IgD-negative memory B cell (primary cell): ENCODE results near the gene MORF4L1. TPM values are rescaled to one million over a fixed set of nuclear protein-coding genes. Genes with fewer than 3 reads are reported as not detected.
A peak's percentile ranks its signal among the peaks of the same experiment; 100 is the strongest.
"Not testable (repeated sequence)": the region's sequence is repeated elsewhere in the genome, so short reads cannot be mapped to it uniquely, and the experiment has no call there.

ENCODE experiments used
- H3K27ac Mint-ChIP-seq, 3 donors: one replicate each; pipeline ENCODE4 v1.8.0; 2020 to 2022; ENCODE audit warnings: mild to moderate bottlenecking in 3 of 3, mixed read lengths in 3 of 3, moderate library complexity in 1 of 3
- H3K27me3 Mint-ChIP-seq: one replicate; pipeline ENCODE4 v1.8.0; 2021; ENCODE audit warnings: mixed read lengths
- H3K36me3 Mint-ChIP-seq: one replicate; pipeline ENCODE4 v1.8.0; 2020; ENCODE audit warnings: mild to moderate bottlenecking, mixed read lengths
- H3K4me1 Mint-ChIP-seq, 3 donors: one replicate each; pipeline ENCODE4 v1.8.0; 2020 to 2022; ENCODE audit warnings: mixed read lengths in 3 of 3, mild to moderate bottlenecking in 1 of 3
- H3K4me3 Mint-ChIP-seq, 4 donors: one replicate each; pipeline ENCODE4 v1.8.0; 2020 to 2022; ENCODE audit warnings: mild to moderate bottlenecking in 4 of 4, mixed read lengths in 4 of 4, moderate library complexity in 3 of 4
- H3K9me3 Mint-ChIP-seq, 3 donors: one replicate each; pipeline ENCODE4 v1.8.0; 2020 to 2021; ENCODE audit warnings: mixed read lengths in 3 of 3, mild to moderate bottlenecking in 1 of 3
- polyA plus RNA-seq: library from polyadenylated mRNA; unstranded; fragments of 300-500 nt; fragmentation: Illumina TruSeq; gene quantifications from one replicate; pipeline ENCODE4 v1.2.3, GENCODE V29; 2021

MORF4L1 gene
- polyA plus RNA-seq, 1 donor from 2014 or later = 218 TPM

DNA sequence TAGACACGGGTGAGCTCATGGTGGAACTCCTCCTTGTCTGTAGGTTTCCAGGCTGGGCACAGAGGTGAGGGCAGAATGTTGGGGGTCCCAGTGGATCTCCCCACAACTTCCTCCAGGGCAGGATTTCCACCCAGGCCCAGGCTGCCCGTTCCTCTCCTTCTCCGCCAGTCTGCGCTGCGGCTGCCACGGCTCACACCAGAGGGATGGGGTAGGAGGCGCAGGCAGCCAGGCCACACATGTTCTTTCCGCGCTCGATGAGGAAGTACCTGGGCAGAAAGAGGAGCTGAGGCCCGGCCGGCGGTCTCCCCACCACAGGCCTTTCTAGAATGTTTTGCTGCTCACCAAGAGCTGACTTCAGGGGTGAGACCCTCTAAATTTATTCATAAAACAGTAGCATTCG lies 49.2 kb downstream of the MORF4L1 start:
- Mint-ChIP-seq H3K27me3 (no peaks in the 10 kb centered on the region), H3K27ac (peak overlapping the region; percentile 20 to 89 (median 51)), H3K4me1 (peaks cover 0 to 10% (median 8%) of the 10 kb centered on the region in 3 donors), H3K4me3 (no peak overlapping the region), H3K36me3 (peaks cover 5% of the 10 kb centered on the region), H3K9me3 (no peaks in the 10 kb centered on the region)

- Mint-ChIP-seq H3K27me3 (no peaks in the 10 kb centered on the region), H3K9me3 (no peaks in the 10 kb centered on the region), H3K36me3 (peaks cover 5% of the 10 kb centered on the region), H3K4me3 (peak overlapping the region in 1 of 4 donors; percentile 23), H3K4me1 (peaks cover 0 to 11% (median 8%) of the 10 kb centered on the region in 3 donors), H3K27ac (peak overlapping the region in 1 of 3 donors; percentile 51)
These were observed 49.8 kb downstream of the MORF4L1 start for GRCh38 chr15:78922527-78922926.

GRCh38 chr15:78923015-78923414 lies 50.3 kb downstream of the MORF4L1 start:
- Mint-ChIP-seq H3K27me3 (no peaks in the 10 kb centered on the region), H3K4me1 (peaks cover 0 to 13% (median 9%) of the 10 kb centered on the region in 3 donors), H3K27ac (peak overlapping the region in 2 of 3 donors; percentile 32 to 78), H3K36me3 (peaks cover 5% of the 10 kb centered on the region), H3K9me3 (no peaks in the 10 kb centered on the region), H3K4me3 (peak overlapping the region in 1 of 4 donors; percentile 23)

DNA sequence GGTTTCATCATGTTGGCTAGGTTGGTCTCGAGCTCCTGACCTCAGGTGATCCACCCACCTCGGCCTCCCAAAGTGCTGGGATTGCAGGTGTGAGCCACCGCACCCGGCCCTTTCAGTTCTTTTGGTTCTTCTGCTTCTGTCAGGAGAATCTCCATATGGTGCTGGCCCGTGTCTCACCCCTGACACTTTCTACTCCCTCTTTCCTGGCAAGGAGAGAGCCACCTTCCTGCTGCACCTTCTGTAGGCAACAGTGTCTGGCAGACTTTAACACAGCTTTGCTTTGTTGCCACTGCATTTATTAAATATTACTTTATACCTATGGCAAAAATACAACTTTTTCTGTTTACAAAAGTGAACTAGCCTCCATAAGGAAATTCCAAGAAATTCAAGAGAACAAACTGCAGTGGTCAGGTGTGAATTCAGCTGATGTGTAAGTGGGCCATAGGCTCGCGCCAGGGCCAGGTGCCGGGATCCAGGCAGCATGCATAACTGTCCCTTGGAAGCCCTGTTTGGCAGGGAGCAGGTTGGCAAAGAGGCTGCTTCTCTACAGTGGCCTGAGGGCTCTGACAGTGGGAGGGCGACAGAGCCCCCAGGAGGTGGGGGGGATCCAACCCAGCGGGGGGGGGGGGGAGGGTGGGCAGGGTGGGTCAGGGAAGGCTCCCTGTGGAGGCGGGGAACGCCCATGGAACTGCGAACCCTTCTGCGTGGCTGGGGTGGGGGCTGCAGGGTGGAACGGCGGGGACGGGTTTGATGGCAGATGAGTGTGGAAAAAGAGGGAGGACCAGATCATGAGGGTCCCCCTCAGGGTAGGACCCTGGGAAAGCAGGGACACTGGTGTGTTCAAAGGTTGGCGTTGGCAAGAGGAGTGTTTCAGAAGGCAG lies 51.0 kb downstream of the MORF4L1 start:
- H3K4me1 Mint-ChIP-seq = peaks cover 0 to 14% (median 11%) of the 10 kb centered on the region in 3 donors
- no peaks in the 10 kb centered on the region for H3K9me3 Mint-ChIP-seq
- H3K36me3 Mint-ChIP-seq = peaks cover 5% of the 10 kb centered on the region
- no peaks in the 10 kb centered on the region for H3K27me3 Mint-ChIP-seq
- H3K27ac Mint-ChIP-seq = peak overlapping the region in 2 of 3 donors; percentile 32 to 63
- no peak overlapping the region for H3K4me3 Mint-ChIP-seq

DNA sequence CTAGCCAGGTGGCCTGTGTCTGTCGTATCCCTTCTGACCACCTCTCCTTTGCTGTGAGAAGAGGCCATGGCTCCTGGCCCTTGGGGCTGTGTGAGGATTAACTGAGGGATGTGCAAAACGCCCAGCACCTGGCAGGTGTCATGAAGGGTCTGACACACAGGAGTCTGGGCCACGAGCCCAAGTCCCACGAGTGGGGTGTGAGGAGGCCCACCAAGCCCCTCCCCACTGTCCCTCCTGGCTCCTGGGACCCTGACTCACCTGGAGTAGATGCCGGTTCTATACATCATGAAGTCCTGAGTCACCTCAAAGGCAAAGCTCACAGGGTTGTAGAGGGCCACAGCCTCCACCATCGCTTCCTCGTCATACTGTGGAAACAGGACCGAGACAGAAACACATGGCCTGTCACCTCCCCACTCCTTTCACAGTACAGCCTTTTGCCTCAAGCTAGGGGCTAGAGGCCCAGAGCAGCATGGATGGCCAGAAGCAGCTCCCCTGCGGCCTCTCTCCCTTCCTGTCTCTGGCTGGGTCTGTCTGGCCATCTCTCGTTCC lies 52.5 kb downstream of the MORF4L1 start:
- Mint-ChIP-seq H3K27me3 (no peaks in the 10 kb centered on the region), H3K9me3 (no peaks in the 10 kb centered on the region), H3K4me3 (no peak overlapping the region), H3K27ac (peak overlapping the region; percentile 32 to 59 (median 33)), H3K4me1 (peaks cover 0 to 12% (median 11%) of the 10 kb centered on the region in 3 donors), H3K36me3 (peaks cover 5% of the 10 kb centered on the region)

GRCh38 chr15:78925956-78926743 lies 53.5 kb downstream of the MORF4L1 start:
- peaks cover 0 to 12% (median 9%) of the 10 kb centered on the region in 3 donors for H3K4me1 Mint-ChIP-seq
- H3K4me3 Mint-ChIP-seq = no peak overlapping the region
- no peaks in the 10 kb centered on the region for H3K9me3 Mint-ChIP-seq
- H3K27me3 Mint-ChIP-seq = no peaks in the 10 kb centered on the region
- H3K36me3 Mint-ChIP-seq = peaks cover 4% of the 10 kb centered on the region
- H3K27ac Mint-ChIP-seq = peak overlapping the region in 2 of 3 donors; percentile 32 to 33

DNA sequence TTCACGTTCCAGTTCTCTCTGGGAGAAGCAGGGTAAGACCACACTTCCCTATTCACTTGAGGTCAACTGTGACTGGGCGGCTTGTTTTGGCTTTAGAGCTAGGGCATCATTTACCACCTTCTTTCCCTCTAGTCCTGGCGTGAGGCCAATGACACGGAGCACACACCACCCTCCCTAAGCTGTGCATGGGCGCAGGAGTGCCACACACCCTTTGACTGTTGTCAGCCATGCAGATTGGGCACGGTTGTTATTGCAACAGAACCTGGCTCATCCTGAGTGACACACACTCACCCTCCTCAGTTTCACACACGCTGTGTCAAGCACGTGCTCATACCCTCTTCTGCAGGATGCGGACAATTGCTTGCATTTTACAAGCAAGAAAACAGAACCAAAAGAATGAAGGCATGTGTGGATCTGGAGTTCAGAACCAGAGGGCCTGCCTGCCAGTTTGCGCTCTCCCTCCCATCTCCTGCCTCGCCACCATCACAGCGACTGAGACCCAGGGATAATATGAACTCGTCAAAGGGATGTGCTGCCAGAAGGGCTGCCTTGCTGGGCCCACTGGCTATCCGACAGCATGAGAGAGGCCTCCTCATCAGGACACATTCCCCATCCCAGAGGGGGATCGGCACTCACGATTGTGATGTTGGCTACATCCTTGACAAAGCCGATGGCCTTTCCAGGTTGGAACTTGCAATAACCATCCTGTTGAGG lies 54.5 kb downstream of the MORF4L1 start:
- peaks cover 0 to 11% (median 9%) of the 10 kb centered on the region in 3 donors for H3K4me1 Mint-ChIP-seq
- peaks cover 4% of the 10 kb centered on the region for H3K36me3 Mint-ChIP-seq
- H3K4me3 Mint-ChIP-seq = no peak overlapping the region
- no peaks in the 10 kb centered on the region for H3K27me3 Mint-ChIP-seq
- H3K9me3 Mint-ChIP-seq = no peaks in the 10 kb centered on the region
- peak overlapping the region; percentile 33 to 89 (median 50) for H3K27ac Mint-ChIP-seq

GRCh38 chr15:78928176-78928575 lies 55.5 kb downstream of the MORF4L1 start:
- not testable (repeated sequence) for H3K36me3 Mint-ChIP-seq, H3K27me3 Mint-ChIP-seq, H3K9me3 Mint-ChIP-seq
- peak overlapping the region in 1 of 4 donors; percentile 13 for H3K4me3 Mint-ChIP-seq
- H3K4me1 Mint-ChIP-seq = peaks cover 0 to 11% (median 9%) of the 10 kb centered on the region in 3 donors
- peak overlapping the region in 2 of 3 donors; percentile 86 to 89 for H3K27ac Mint-ChIP-seq

GRCh38 chr15:78928616-78929093 lies 56.0 kb downstream of the MORF4L1 start:
- peaks cover 0 to 11% (median 9%) of the 10 kb centered on the region in 3 donors for H3K4me1 Mint-ChIP-seq
- H3K4me3 Mint-ChIP-seq = no peak overlapping the region
- H3K27ac Mint-ChIP-seq = peak overlapping the region in 1 of 3 donors; percentile 89
- no peaks in the 10 kb centered on the region for H3K9me3 Mint-ChIP-seq
- peaks cover 4% of the 10 kb centered on the region for H3K36me3 Mint-ChIP-seq
- no peaks in the 10 kb centered on the region for H3K27me3 Mint-ChIP-seq

- H3K36me3 Mint-ChIP-seq = peaks cover 5% of the 10 kb centered on the region
These were observed 57.0 kb downstream of the MORF4L1 start for GRCh38 chr15:78929536-78930264.

GRCh38 chr15:78930577-78931388 lies 58.1 kb downstream of the MORF4L1 start:
- Mint-ChIP-seq H3K36me3 (peaks cover 4% of the 10 kb centered on the region), H3K4me1 (peaks cover 0 to 13% (median 3%) of the 10 kb centered on the region in 3 donors), H3K27ac (peak overlapping the region in 1 of 3 donors; percentile 45), H3K27me3 (no peaks in the 10 kb centered on the region), H3K9me3 (no peaks in the 10 kb centered on the region), H3K4me3 (no peak overlapping the region)

More at GRCh38 chr15:78929536-78930264, 57.0 kb downstream of the MORF4L1 start:
- Mint-ChIP-seq H3K9me3 (no peaks in the 10 kb centered on the region), H3K27me3 (no peaks in the 10 kb centered on the region), H3K4me1 (peaks cover 0 to 12% (median 3%) of the 10 kb centered on the region in 3 donors), H3K27ac (peak overlapping the region in 2 of 3 donors; percentile 71 to 89), H3K4me3 (no peak overlapping the region)

GRCh38 chr15:78931439-78932257 lies 59.0 kb downstream of the MORF4L1 start:
- peak overlapping the region in 1 of 3 donors; percentile 45 for H3K27ac Mint-ChIP-seq
- H3K36me3 Mint-ChIP-seq = peaks cover 4% of the 10 kb centered on the region

More at GRCh38 chr15:78931439-78932257, 59.0 kb downstream of the MORF4L1 start:
- Mint-ChIP-seq H3K9me3 (no peaks in the 10 kb centered on the region), H3K4me1 (peaks cover 6 to 19% (median 10%) of the 10 kb centered on the region in 3 donors), H3K27me3 (no peaks in the 10 kb centered on the region), H3K4me3 (no peak overlapping the region)
